ENCODE data around the gene PCNX1. TPM values are rescaled to one million over a fixed set of nuclear protein-coding genes. Genes with fewer than 3 reads are reported as not detected.

PCNX1 gene
- total RNA-seq, 1 donor from 2014 or later = 89.0 TPM

DNA sequence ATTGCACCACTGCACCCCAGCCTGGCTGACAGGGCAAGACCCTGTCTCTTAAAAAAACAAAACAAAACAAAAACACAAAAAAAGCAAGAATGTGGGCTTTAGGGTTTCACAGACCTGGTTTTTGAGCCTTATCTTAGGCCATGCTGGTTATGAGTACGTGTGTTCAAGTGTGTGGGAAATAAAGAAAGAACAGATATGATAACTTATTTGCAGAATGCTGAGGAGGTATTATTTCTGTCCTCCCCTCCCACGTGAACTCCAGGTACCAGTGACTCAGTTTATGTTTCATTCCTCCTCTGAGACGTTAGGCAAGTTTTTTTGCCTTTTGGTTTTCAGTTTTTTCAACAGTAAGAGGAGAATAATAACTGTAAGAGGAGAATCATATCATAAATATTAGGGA lies 49.3 kb downstream of the PCNX1 start:
- no peak for DNase-seq (ENCODE audit: low spot score)

DNA sequence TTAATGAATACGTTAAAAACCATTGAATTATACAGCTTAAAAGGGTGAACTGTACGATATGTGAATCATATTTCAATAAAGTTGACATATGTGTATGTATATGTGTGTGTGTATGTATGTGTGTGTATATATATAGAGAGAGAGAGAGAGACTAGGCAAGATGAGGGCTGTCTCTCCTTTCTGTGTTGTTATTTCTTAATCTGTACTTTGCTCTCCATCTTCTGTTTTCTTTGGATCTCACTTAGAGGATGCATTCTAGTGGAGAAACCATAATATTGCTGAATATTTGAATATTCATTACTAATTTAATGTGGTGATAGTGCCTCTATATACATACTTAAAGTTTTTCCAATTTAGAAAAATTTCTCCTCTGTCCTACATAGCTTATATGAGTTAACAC lies 50.5 kb downstream of the PCNX1 start:
- no peak for DNase-seq (ENCODE audit: low spot score)

DNA sequence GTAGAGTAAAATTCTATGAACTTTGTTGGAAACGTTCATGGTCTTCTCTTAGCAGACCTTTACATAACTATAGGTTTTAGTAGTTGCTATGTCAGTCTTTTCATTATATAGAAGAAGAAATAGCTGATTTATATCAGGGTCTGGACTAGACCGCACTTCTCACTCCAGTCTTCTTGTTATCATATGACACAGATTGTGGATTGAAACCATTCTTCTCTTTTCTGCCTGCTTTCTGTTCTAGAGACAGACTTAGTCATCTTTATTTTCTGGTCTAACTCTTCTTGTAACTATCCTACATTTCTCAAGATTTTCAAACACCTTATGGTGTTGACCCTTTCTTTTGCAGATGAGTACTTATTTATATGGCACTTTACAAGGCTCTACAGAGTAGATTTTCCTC lies 55.7 kb downstream of the PCNX1 start:
- DNase-seq (ENCODE audit: low spot score) = no peak

DNA sequence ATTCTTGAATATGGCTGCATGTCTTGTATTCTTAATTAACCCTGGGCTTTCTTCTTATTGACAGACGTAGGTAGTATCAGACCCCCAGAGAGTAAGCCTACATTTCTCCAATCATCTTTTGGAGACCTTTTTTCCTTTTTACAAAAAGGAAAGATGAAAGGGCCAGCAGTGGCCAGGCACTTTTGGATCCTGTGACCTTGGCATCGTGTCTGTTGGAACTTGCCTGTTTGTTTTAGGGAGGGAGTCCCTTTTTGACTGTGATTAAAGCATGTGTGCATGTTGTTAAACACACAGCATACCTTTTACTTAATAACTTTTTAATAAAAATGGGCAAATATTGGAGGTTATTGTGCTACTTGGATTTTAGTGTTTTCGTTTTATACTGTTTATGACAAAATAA lies 57.2 kb downstream of the PCNX1 start:
- DNase-seq (ENCODE audit: low spot score) = no peak

DNA sequence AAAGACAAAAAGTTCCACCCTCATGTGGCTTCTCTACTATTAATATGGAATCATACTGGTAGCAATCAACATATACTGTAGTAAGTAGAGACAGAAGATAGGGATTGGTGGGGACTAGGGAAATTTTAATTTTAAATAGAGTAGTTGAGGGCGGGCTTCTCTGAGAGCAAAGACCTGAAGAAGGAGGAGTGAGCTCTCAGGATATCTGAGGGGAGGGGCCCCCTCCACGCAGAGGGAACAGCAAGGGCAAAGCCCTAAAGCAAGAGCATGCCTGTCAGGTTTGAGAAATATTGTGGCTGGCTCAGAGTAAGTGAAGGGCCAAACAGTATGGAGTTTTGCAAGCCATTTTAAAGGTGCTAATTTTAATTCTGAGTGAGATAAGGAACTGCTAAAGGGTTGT lies 64.3 kb downstream of the PCNX1 start:
- DNase-seq (ENCODE audit: low spot score) = no peak

DNA sequence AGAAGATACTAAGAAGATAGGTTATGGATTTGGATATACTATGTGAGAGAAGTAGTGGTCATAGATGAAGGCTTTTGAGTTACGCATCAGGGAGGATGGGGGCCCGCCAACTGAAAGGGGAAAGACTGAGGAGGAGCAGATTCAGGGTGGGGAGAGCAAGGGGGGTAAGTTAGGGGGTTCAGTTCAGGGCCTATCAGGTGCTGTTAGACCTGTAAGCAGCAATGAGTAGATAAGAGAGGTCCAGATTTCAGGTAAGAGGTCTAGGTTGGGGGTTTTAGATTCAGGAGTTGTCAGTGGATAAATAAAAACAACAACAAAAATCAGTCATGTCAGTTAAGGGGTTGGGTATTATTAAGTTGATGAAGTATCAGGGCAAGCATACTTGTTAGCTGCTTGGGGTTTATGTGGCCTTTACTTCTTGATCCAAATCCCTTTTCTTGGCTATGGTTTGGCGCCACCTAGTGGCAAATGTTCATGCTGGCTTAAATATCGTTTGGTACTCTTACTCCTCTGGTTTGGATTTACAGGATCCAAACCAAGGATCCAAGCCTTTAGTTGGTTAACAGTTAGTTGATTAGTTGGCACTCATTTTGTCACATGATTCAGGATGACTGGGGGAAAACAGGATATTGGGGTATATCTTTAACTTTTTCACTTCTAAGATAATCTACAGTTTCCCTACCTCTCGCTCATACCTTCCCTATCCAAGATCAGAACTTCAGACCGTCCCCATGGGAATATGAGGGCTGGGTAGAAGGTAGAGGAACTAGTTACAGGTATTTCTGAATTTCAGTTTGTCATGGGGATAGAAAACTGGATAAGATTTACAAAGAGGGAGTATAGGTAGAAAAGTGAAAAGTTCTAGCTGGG lies 65.1 kb downstream of the PCNX1 start:
- DNase-seq (ENCODE audit: low spot score) = no peak

DNA sequence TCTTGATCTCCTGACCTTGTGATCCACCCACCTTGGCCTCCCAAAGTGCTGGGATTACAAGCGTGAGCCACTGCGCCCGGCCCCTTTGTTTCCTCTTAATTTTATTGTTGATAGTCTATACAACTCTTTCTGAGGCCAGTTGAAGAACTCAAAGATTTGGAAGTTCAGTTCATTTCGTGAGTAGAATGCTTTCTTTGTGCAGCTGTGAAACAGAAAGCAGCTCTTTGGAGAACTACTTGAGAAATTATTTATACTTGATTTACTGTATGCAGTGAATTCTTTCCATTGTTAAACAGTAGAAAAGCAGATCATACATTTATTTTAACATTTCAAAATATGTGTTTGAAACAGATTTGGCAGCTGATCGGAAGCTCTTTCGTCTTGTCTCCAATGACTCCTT lies 69.3 kb downstream of the PCNX1 start:
- no peak for DNase-seq (ENCODE audit: low spot score)

DNA sequence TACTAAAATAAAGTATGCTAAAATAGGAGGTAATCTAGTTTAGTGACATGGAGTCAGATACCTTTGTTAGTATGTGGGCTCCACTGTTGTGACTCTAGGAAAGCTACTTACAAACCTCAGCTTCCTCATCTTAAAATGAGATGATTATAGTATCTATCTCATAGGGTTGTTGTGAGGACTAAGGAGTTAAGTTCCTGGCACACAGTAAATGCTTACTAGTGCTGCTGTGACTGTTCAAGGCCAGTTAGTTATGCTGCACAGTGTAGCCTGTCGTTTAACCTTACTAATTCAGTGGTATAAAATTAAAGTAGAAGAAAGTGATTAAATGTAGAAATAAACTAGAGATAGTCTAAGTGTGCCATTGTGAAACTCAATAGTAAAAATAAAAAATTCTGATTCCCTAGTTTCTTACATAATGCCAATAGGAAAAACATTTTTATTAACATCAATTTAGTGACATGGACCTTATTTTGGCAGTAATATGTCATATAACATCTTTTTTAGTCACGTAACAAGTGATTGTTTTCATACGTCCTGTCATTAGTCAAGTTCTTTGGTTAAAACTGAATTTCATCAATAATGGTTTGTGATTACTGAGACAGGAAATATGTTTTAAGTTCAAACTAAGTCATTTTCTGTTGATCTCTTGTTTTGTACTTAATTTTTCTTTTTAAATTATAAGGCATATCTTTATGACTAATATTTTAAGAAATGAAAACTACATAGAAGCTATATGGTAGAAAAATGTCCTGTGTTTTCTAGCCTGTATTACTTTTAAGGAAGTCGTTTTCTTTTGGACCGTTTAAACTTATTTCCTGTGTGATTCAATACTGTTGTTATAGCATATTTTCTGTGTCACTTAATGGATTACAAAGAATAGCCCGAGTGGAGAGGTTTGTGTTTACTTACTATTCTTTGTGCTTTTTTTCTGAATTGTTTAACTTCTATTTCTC lies 74.0 kb downstream of the PCNX1 start:
- DNase-seq (ENCODE audit: low spot score) = no peak

DNA sequence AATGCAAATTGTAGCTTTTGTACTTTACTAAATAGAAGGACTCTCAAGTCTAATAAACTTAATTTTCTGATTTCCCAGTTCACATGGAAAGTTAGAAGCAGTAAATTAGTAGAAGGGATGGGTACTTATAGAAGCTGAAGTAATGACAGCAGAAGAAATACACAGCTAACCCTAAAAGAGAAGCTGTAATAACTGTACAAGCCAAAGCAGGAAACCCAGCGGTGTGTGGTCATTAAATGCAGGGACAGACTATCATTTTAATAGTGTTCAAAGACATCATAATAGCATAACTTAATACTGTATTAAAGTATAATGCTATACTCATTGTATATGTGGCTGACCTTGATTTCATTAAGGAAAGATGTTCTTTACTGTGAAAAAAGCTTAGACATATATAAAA lies 74.9 kb downstream of the PCNX1 start:
- DNase-seq (ENCODE audit: low spot score) = no peak

DNA sequence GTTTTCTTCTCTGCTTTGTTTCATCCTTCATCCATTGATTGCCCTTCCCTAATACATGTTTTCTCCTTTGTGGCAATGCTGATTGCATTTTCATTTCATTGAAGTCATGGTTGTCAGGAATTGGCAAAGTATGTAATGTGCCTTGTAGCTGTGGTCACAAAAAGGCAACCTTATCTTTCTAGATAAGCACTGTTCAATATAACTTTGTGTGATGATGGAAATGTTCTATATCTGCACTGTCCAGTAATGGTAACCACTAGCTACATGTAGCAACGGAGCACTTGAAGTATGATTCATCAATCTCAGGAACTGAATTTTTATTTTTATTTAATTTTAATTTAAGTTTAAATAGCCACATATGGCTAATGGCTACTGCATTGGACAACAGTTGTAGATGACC lies 79.8 kb downstream of the PCNX1 start:
- DNase-seq (ENCODE audit: low spot score) = no peak

DNA sequence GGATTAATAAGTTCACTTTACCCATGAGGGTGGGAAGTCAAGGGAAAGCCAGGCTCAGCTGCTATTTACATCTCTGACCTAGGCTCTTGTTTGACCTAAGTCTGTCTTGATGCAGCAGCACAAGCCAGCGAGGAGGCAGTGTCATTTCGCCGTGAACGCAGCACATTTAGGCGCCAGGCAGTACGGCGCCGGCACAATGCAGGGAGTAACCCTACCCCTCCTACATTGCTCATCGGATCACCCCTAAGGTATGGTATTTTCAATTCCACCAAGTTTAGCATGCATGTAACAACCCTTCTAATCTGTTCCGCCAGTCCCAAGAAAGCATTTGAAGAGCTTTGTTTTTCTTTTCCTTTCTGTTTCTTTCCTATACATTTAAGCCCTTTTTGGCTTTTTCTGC lies 81.2 kb downstream of the PCNX1 start:
- DNase-seq (ENCODE audit: low spot score) = no peak

DNA sequence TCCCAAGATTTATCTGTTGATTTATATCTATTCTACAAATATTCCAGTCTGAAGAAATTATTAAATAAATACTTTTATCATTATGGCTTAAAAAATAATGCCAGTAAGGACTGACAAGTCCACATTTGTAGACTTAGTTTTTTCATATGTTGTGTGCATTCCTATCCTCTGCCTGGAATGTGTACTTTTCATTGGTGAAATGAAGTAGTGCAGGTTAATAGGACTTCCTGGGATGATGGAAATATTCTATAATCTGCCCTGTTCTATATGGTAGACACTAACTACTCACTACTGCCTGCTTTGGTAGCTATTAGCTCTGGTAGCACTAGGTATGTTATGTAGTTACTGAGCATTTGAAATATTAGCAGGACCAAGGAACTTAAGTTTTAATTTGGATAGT lies 86.7 kb downstream of the PCNX1 start:
- DNase-seq (ENCODE audit: low spot score) = no peak

DNA sequence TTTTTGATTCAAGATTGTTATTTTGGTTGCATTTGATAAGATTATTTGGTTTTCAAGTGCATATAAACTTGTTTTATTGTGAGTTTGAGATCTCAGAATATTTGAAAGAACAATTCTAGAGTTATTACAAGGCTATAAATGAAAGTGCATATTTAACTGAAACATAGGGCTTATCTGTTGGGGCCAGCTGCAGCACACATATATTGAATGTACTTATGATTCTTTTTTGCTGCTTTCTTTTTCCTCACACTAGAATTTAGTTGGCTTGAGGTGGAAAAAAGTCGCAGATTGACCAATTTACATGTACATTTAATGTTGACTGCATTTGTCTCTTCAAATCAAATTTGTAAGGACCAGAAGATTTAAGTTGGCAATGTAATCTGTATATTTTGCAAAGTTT lies 88.0 kb downstream of the PCNX1 start:
- DNase-seq (ENCODE audit: low spot score) = no peak

DNA sequence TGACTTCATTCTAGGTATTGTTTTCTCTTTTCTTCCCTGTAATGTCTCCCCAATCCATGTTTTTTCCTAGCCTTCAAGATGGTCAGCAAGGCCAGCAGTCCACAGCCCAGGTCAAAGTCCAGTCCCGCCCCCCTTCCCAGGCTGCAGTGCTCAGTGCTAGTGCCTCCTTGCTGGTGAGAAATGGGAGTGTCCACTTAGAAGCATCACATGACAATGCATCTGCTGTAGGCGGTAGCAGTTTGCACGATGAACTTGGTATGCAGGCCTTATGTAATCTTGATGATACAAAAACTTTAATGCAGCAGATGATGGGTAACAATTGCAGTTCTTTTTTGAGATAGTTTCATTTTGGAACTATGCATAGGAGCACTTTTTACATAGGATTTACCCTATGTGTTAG lies 88.4 kb downstream of the PCNX1 start:
- no peak for DNase-seq (ENCODE audit: low spot score)

DNA sequence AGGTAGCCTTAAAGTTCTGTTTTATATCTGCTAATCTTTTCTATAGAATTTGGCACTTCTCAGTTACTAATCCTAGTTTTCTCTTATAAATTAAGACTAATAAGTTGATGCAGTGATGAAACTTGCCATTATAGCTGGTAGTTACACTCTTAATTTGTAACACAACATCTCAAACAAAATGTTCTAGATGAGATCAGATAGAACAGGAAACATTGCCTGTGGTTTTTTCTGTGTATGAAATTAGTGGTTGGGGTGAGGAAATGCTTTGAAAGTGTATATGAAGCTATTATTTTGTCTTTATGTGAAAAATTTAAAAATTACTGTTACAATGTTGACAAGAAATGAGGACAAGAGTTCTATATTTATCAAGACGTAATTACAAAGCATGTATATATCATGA lies 91.9 kb downstream of the PCNX1 start:
- DNase-seq (ENCODE audit: low spot score) = no peak

DNA sequence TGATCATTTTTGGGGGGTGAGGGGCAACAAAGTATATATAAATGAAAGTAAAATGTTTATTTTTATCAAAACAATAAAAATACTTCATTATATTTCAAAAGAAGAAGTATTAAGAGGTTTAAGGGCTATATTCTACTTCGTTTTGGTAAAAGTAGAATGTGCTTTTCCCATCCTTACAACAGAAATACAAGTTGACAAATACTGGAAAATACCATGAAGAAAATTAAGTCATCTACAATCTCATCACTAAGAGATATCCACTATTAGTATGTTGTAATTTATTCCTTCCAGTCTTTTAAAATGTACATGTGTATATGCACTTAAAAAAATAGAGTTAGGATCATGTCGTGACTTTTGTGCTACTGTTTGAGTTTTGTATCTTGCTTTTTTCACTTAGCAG lies 92.8 kb downstream of the PCNX1 start:
- no peak for DNase-seq (ENCODE audit: low spot score)

DNA sequence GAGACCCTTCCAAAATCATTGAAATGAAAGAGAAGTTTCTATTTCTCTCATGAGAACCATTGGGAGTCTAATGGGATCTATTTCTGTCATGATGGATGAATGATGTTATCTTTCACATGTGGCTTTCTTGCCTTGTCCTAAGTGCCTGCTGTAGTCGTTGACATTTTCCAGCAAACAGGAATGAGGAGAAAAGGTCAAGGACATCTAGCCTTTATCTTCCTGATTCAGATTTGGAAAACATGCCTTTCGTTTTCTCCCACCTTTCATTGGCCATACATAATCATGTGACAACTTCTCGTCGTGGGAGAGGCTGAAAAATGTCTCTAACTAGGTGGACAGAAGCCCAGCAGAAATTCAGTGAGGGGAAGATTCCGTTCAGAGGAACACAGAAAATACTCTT lies 94.5 kb downstream of the PCNX1 start:
- DNase-seq (ENCODE audit: low spot score) = no peak

DNA sequence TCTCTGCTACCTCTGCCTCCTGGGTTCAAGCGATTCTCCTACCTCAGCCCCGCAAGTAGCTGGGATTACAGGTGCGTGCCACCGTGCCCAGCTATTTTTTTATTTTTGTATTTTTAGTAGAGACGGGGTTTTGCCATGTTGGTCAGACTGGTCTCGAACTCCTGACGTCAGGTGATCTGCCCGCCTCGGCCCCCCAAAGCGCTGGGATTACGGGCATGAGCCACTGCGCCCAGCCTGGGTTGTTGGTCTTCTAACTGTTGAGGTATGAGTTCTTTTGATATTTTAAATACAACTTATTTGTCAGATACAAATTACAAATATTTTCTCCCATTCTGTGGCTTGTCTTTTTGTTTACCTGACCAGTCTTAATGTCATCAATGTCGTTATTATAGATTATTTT lies 95.9 kb downstream of the PCNX1 start:
- DNase-seq (ENCODE audit: low spot score) = no peak

DNA sequence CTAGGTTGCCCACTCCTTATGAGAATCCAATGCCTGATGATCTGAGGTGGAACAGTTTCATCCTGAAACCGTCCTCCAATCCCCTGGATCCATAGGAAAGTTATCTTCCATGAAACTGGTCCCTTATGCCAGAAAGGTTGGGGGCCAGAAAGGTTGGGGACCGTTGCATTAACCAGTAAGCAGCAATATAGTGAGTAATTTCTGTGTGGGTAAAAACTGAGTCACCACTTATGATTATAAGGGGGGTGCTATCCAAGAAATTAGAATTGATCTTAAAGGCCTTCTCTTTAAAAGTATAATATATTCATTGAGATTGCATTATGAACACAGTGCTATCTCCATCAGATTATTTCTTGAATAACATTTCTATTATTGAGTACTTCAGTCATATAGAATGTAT lies 97.2 kb downstream of the PCNX1 start:
- no peak for DNase-seq (ENCODE audit: low spot score)

DNA sequence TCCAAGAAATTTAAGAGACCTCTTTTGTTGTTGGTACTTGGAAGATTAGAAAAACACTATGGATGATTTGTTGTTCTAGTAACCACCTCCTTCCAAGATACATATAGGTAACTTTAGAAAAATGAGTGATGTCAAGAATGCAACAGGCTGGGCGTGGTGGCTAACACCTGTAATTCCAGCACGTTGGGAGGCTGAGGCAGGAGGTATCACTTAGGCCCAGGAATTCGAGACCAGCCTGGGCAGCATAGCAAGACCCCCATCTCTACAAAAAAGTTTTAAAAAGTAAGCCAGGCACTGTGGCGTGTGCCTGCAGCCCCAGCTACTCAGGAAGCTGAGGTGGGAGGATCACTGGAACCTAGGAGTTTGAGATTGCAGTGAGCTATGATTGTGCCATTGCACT lies 97.8 kb downstream of the PCNX1 start:
- DNase-seq (ENCODE audit: low spot score) = no peak

DNA sequence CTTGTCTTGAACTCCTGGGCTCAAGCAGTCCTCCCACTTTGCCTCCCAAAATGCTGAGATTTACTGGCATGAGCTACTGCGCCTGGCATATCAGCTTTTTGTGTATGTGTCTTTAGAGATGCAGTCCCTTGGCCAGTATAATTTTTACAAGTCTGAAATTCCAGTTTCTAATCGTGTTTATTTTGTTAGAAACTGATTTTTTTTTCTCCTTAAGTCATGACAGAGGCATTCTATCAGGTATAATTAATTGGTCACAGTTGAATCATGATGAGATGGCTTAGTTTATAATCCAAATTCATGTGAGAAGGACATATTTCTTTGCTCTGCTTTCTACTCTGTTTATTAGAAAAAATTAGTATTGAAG lies 98.9 kb downstream of the PCNX1 start:
- DNase-seq (ENCODE audit: low spot score) = no peak

DNA sequence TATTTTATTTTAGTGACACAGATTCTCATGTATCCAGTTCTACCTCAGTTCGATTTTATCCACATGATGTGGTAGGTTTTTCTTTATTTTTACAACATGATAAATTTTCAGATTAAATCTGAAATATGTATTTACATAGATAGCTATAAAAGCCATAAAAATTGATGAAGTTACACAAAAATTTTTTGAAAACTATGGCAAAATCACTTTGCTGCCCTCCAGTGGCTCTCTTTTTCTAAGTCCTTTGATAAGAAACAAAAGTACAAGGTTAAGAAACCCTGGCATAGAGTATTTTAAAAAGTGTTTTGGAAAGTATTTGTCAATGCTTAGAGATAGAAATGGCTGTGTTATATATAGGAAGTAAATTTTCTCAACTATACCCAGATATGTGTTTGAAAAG lies 104.2 kb downstream of the PCNX1 start:
- DNase-seq (ENCODE audit: low spot score) = no peak

DNA sequence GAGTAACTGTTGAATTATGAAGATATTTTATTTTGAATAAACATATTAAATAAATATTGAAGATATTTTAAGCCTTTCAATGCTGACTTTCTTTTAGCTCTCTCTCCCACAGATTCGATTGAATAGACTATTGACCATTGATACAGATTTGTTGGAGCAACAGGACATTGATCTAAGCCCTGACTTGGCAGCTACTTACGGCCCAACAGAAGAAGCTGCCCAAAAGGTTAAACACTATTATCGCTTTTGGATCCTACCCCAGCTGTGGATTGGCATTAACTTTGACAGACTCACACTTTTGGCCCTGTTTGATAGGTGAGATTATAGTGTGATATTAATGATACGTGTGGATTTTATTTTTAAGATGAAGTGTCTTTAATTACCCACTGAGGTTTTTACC lies 105.6 kb downstream of the PCNX1 start:
- DNase-seq (ENCODE audit: low spot score) = no peak
